HG02678 (cell line): ENCODE results near the gene FADS2.

Source experiments
- ATAC-seq: cut with Tn5 transposase; IDR thresholded peaks from one replicate; pipeline ENCODE4 v1.9.1; 2021; ENCODE audit warnings: mild to moderate bottlenecking, moderate library complexity; ENCODE audit not compliant: unreplicated experiment

Gene FADS2

GRCh38 chr11:61902313-61902712 lies 74.2 kb downstream of the FADS2 start:
- no peak for ATAC-seq

- no peak for ATAC-seq
These were observed 75.7 kb downstream of the FADS2 start for GRCh38 chr11:61903845-61904244.

GRCh38 chr11:61904539-61905048 lies 76.5 kb downstream of the FADS2 start:
- no peak for ATAC-seq

- ATAC-seq, result no peak
These were observed 77.1 kb downstream of the FADS2 start for GRCh38 chr11:61905067-61905696.

- no peak for ATAC-seq
These were observed 77.9 kb downstream of the FADS2 start for GRCh38 chr11:61905801-61906521.

- no peak for ATAC-seq
These were observed 78.4 kb downstream of the FADS2 start for GRCh38 chr11:61906522-61906909.

- no peak for ATAC-seq
These were observed 79.2 kb downstream of the FADS2 start for GRCh38 chr11:61907282-61907681.

- no peak for ATAC-seq
These were observed 80.0 kb downstream of the FADS2 start for GRCh38 chr11:61907871-61908729.

GRCh38 chr11:61908730-61909316 lies 80.7 kb downstream of the FADS2 start:
- ATAC-seq, result no peak

- ATAC-seq, result no peak
These were observed 82.4 kb downstream of the FADS2 start for GRCh38 chr11:61910187-61911127.

- ATAC-seq, result no peak
These were observed 83.1 kb downstream of the FADS2 start for GRCh38 chr11:61911128-61911700.

GRCh38 chr11:61911701-61912529 lies 83.8 kb downstream of the FADS2 start:
- no peak for ATAC-seq

GRCh38 chr11:61912530-61912898 lies 84.4 kb downstream of the FADS2 start:
- ATAC-seq, result no peak

GRCh38 chr11:61912991-61913698 lies 85.0 kb downstream of the FADS2 start:
- ATAC-seq, result no peak

- ATAC-seq, result no peak
These were observed 85.7 kb downstream of the FADS2 start for GRCh38 chr11:61913699-61914395.

GRCh38 chr11:61914471-61915171 lies 86.5 kb downstream of the FADS2 start:
- no peak for ATAC-seq

GRCh38 chr11:61916737-61917333 lies 88.7 kb downstream of the FADS2 start:
- no peak for ATAC-seq
